ENCODE data around the gene LRRFIP1.

The LRRFIP1 gene

DNA sequence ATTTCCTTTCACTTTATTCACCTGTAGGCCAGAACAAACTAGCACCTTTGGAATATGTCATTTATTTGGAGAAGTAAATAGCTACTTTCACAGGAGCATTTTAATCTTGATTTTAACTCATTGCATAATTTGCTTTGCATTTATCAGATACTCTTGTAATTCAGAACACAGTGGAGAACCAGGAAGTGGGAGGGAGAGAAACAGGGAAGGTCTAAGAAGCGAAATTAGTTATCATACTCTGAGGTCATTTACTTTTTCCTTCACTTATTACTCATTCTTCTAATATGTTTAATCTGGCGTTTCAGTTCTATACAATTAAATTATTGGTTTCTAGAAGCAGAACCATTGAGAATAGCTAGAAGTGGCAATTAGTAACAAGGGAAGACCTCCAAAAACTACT, 191.8 kb downstream of the LRRFIP1 start:
- DNase-seq (ENCODE audit: extremely low read depth in 1 of 2, low read depth in 1 of 2) = no peak

GRCh38 chr2:237820421-237820820, 193.0 kb downstream of the LRRFIP1 start:
- no peak for DNase-seq (ENCODE audit: extremely low read depth in 1 of 2, low read depth in 1 of 2)

DNA sequence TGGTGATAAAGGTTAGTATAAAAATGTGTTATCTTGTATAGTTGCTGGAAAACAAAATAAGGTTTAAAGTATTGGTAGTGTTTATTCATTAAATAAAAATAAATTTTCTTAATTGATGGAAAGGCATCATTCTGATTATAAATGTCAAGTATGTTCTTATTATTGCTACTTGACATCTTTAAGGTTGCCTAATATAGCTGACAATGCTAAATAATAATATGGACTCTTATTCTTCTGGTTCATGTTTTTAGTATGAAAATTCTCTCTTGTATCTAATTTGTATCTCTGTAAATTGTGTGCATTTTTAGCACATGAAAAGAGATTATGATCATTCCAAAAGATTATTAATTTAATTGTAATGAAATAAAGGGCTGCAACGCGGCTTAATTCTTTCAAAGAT, 196.2 kb downstream of the LRRFIP1 start:
- no peak for DNase-seq (ENCODE audit: extremely low read depth in 1 of 2, low read depth in 1 of 2)

DNA sequence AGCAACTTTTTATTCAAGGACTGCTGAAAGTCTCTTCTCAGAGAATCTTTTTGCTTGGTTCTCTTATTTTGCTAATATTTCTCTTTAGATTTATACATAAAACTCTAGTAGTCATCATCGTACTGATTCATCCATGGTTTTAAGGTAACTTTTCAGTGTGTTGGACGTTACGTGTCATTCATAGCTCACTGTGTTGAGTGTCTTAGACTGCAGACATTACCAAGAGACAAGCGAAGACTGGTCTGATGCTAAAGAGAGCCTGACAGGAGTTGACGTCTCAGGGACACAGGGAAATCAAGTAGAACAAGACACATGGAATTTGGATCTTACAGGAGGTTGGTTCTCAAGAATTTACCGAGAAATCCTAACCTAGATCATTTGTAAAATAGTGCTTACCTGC, 196.7 kb downstream of the LRRFIP1 start:
- DNase-seq (ENCODE audit: extremely low read depth in 1 of 2, low read depth in 1 of 2) = no peak

DNA sequence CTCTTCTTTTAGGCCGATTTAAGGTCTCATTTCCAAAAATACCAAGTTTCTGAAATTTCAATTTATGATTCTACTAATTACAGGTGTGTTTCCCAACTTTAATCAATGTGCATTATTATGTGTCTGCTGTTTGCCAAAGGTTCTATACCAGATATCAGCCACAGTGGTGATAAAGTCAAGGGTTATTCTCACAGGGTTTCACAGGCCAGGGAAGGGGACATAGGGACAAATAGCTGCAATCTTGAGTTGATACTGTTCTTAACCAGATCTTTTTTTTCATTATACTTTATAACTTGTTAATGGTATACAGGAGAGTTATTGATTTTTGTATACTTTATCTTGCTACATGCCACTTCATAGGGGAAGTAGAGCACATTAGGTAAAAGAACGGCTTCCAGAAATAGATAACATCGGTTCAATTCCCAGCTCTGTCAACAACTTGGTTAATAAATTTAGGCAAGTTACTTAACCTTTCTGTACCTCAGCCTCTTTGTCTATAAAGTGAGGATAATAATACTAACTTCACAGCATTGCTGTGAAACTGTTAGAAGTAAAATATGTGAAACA, 200.1 kb downstream of the LRRFIP1 start:
- DNase-seq (ENCODE audit: extremely low read depth in 1 of 2, low read depth in 1 of 2) = no peak
